SK-N-SH (cell line): ENCODE results near the gene ART4.

ENCODE experiments used
- CHD2 ChIP-seq: fragments of 150-350 bp; IDR thresholded peaks from 2 replicates; pipeline ENCODE4 v1.6.1; 2018; ENCODE audit warnings: low read length; ENCODE audit not compliant: partially characterized antibody
- ELF1 ChIP-seq: IDR thresholded peaks from 2 replicates; pipeline ENCODE4 v1.4.0; 2012
- RAD21 ChIP-seq: IDR thresholded peaks from 2 replicates; pipeline ENCODE4 v1.6.1; 2012; ENCODE audit warnings: mild to moderate bottlenecking, low read length
- RFX5 ChIP-seq: IDR thresholded peaks from 2 replicates; pipeline ENCODE4 v1.6.1; 2012; ENCODE audit warnings: mild to moderate bottlenecking, improper control_type of control experiment, low read length
- SMC3 ChIP-seq: IDR thresholded peaks from 2 replicates; pipeline ENCODE4 v1.6.1; 2012; ENCODE audit warnings: low read depth, low read length, improper control_type of control experiment
- TCF12 ChIP-seq: IDR thresholded peaks from 2 replicates; pipeline ENCODE4 v1.4.0; 2012
- TF ChIP-seq, protein P1 (sequence below): fragments of 200-600 bp; sonication (generic); IDR thresholded peaks from 2 replicates; pipeline ENCODE4 v1.6.1; 2017; ENCODE audit warnings: antibody characterized with exemption, mild to moderate bottlenecking, moderate library complexity

DNA sequence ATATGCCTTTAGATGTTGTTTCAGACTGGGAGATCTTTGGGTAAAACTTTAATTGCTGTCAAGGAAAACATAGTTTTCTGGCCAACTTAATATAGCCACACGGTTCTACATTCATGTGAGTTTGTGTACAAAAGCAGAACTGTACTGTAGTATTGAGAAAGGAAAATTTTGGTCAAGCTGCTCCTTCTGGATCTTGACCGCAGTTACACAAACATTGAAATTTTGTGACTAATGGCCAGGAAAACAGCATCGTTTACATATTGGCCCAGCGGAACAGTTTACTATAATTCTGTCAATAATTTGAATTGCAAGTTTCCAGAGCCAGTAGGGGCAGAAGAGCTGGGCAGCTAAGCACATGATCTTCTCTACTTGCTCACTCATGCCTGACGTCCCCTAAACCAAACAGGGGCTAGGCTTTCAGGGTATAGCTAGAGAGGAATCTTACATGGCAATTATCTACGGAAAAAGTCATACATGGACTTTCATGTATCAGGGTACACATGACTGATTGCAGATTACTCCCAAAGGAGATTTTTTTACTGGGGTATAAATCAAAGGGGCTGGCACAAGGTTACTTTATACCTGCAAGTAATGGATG is 11.4 kb upstream of the ART4 start:
- TF ChIP-seq CHD2 = no peak
- TF ChIP-seq SMC3 = no peak
- TF ChIP-seq, protein P1, sequence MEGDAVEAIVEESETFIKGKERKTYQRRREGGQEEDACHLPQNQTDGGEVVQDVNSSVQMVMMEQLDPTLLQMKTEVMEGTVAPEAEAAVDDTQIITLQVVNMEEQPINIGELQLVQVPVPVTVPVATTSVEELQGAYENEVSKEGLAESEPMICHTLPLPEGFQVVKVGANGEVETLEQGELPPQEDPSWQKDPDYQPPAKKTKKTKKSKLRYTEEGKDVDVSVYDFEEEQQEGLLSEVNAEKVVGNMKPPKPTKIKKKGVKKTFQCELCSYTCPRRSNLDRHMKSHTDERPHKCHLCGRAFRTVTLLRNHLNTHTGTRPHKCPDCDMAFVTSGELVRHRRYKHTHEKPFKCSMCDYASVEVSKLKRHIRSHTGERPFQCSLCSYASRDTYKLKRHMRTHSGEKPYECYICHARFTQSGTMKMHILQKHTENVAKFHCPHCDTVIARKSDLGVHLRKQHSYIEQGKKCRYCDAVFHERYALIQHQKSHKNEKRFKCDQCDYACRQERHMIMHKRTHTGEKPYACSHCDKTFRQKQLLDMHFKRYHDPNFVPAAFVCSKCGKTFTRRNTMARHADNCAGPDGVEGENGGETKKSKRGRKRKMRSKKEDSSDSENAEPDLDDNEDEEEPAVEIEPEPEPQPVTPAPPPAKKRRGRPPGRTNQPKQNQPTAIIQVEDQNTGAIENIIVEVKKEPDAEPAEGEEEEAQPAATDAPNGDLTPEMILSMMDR = no peak
- no peak for TF ChIP-seq TCF12
- no peak for TF ChIP-seq RFX5
- TF ChIP-seq ELF1 = no peak
- no peak for TF ChIP-seq RAD21
